ENCODE results near the gene RUFY1. TPM values are rescaled to one million over a fixed set of nuclear protein-coding genes. Genes with fewer than 3 reads are reported as not detected.

The RUFY1 gene
- total and polyA plus RNA-seq, 2 donors (not counting 3 experiments of a cell fraction or from before 2014, with no cell fraction given) = 25.6 to 44.9 TPM

- Histone ChIP-seq H3K9me1 (replicated peaks; ENCODE audit: control insufficient read depth, extremely low read depth, insufficient read depth, low read length) (no peaks in the 10 kb centered on the region), H3K79me2 (ENCODE audit: control insufficient read depth, insufficient read depth, low read length) (no peaks in the 10 kb centered on the region), H3K27ac (ENCODE audit: insufficient read depth, low read depth, low read length) (no peak overlapping the region), H3K4me2 (ENCODE audit: insufficient read depth, low read length) (no peak overlapping the region), H2AFZ (ENCODE audit: low read depth, low read length) (no peak overlapping the region), H3K27me3 (ENCODE audit: control insufficient read depth in 2 of 2, insufficient read depth in 2 of 2, low read length in 2 of 2) (no peaks in the 10 kb centered on the region), H3K4me1 (ENCODE audit: control insufficient read depth, extremely low read depth, insufficient read depth, low read length) (no peaks in the 10 kb centered on the region), H3K4me3 (replicated peaks in 1 of 3; ENCODE audit: insufficient read depth in 1 of 3, low read depth in 1 of 3, low read length in 3 of 3) (no peak overlapping the region), H4K20me1 (replicated peaks; ENCODE audit: control insufficient read depth, extremely low read depth, insufficient read depth, low read length) (no peaks in the 10 kb centered on the region), H3K36me3 (ENCODE audit: control insufficient read depth in 2 of 2, extremely low read depth in 1 of 2, insufficient read depth in 2 of 2, low read length in 2 of 2) (no peaks in the 10 kb centered on the region), H3K9me3 (replicated peaks; ENCODE audit: control insufficient read depth, insufficient read depth, low read length) (no peaks in the 10 kb centered on the region), H3K9ac (replicated peaks; ENCODE audit: extremely low read depth, insufficient read depth, low read length) (no peak overlapping the region)
- DNase-seq (ENCODE audit: low read depth, low spot score) (no peak), FAIRE-seq (no peak)
- ChIA-PET CTCF (no interaction called here), POLR2A (interaction anchor here (0.5 to 0.6 kb wide), 2 partner anchors 24 to 155 kb away, joined by 4 to 6 read pairs; no protein-coding TSS in a partner anchor)
- intact Hi-C loops (cut with micrococcal nuclease) (no loop called here), dilution Hi-C loops (cut with MboI; ENCODE audit: extremely low pct_ligation_motif_present, low sequenced_read_pairs) (no loop called here)
- no TSS peak for BruUV-seq (replicated peaks)
- TF ChIP-seq POLR2AphosphoS5 (IDR thresholded peaks at IDR 0.05; ENCODE audit: insufficient read depth, low read depth, low read length) (no peak), MYC (IDR thresholded peaks at IDR 0.05; ENCODE audit: low read depth, low read length) (no peak), CTCF (IDR thresholded peaks at IDR 0.05; ENCODE audit: extremely low read depth in 1 of 2, insufficient read depth in 1 of 2, low read depth in 1 of 2, low read length in 2 of 2) (no peak), FOS (IDR thresholded peaks at IDR 0.05; ENCODE audit: borderline replicate concordance, insufficient read depth, low read length) (no peak)
- TF ChIP-seq, protein P1, sequence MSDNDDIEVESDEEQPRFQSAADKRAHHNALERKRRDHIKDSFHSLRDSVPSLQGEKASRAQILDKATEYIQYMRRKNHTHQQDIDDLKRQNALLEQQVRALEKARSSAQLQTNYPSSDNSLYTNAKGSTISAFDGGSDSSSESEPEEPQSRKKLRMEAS (IDR thresholded peaks at IDR 0.05; ENCODE audit: insufficient read depth, insufficient read length) = no peak
These were observed 23.4 kb upstream of the RUFY1 start for GRCh38 chr5:179526978-179527377.

All from endothelial cell of umbilical vein (primary cell).